HepG2 (cell line): ENCODE results near the gene KRT76. TPM values are rescaled to one million over a fixed set of nuclear protein-coding genes. Genes with fewer than 3 reads are reported as not detected.

Experiments used
- BCL6 ChIP-seq: IDR thresholded peaks from 2 replicates; pipeline ENCODE4 v1.6.1; 2016; ENCODE audit warnings: missing genetic modification reagents, missing compliant biosample characterization
- FOXK1 ChIP-seq: sonication (generic); formaldehyde crosslinking; IDR thresholded peaks from 2 replicates; pipeline ENCODE4 v1.4.0; 2020; ENCODE audit warnings: low read depth, missing genetic modification reagents, borderline replicate concordance
- GATAD1 ChIP-seq: IDR thresholded peaks from 2 replicates; pipeline ENCODE4 v1.6.1; 2016; ENCODE audit warnings: missing genetic modification reagents, missing compliant biosample characterization
- HOXA5 ChIP-seq: sonication (generic); formaldehyde crosslinking; IDR thresholded peaks from 2 replicates; pipeline ENCODE4 v1.4.0; 2020; ENCODE audit warnings: missing genetic modification reagents
- KAT8 ChIP-seq: IDR thresholded peaks from 2 replicates; pipeline ENCODE4 v1.6.1; 2016; ENCODE audit warnings: missing genetic modification reagents, missing compliant biosample characterization
- KLF11 ChIP-seq: IDR thresholded peaks from 2 replicates; pipeline ENCODE4 v1.6.1; 2016; ENCODE audit warnings: missing compliant biosample characterization
- KLF6 ChIP-seq: IDR thresholded peaks from 2 replicates; pipeline ENCODE4 v1.8.0; 2016; ENCODE audit warnings: missing biosample characterization, missing genetic modification reagents
- MED1 ChIP-seq: sonication (generic); formaldehyde crosslinking; IDR thresholded peaks from 2 replicates; pipeline ENCODE4 v1.4.0; 2020; ENCODE audit warnings: missing genetic modification reagents
- MED8 ChIP-seq: sonication (generic); formaldehyde crosslinking; IDR thresholded peaks from 2 replicates; pipeline ENCODE4 v1.8.1; 2023; ENCODE audit warnings: mild to moderate bottlenecking, missing genetic modification reagents; ENCODE audit not compliant: insufficient replicate concordance
- PBX3 ChIP-seq: sonication (generic); formaldehyde crosslinking; IDR thresholded peaks from 2 replicates; pipeline ENCODE4 v1.8.1; 2023; ENCODE audit warnings: missing genetic modification reagents, inconsistent platforms, borderline replicate concordance
- RBAK ChIP-seq: sonication (generic); formaldehyde crosslinking; IDR thresholded peaks from 2 replicates; pipeline ENCODE4 v1.5.1; 2020; ENCODE audit warnings: mild to moderate bottlenecking, missing genetic modification reagents
- SALL1 ChIP-seq: sonication (generic); formaldehyde crosslinking; IDR thresholded peaks from 2 replicates; pipeline ENCODE4 v1.8.0; 2022; ENCODE audit warnings: mild to moderate bottlenecking, missing genetic modification reagents
- SAP130 ChIP-seq: IDR thresholded peaks from 2 replicates; pipeline ENCODE4 v1.6.1; 2016; ENCODE audit warnings: low read depth
- SIX4 ChIP-seq: sonication (generic); formaldehyde crosslinking; IDR thresholded peaks from 2 replicates; pipeline ENCODE4 v1.4.0; 2020; ENCODE audit warnings: missing genetic modification reagents
- TARDBP ChIP-seq: sonication (generic); formaldehyde crosslinking; IDR thresholded peaks from 2 replicates; pipeline ENCODE4 v1.8.0; 2022; ENCODE audit warnings: mild to moderate bottlenecking, missing genetic modification reagents
- THAP11 ChIP-seq: IDR thresholded peaks from 2 replicates; pipeline ENCODE4 v1.6.1; 2016; ENCODE audit warnings: missing biosample characterization, missing genetic modification reagents
- TSC22D2 ChIP-seq: sonication (generic); formaldehyde crosslinking; IDR thresholded peaks from 2 replicates; pipeline ENCODE4 v1.5.1; 2020; ENCODE audit warnings: missing genetic modification reagents, mild to moderate bottlenecking, borderline replicate concordance
- ZFP90 ChIP-seq: sonication (generic); formaldehyde crosslinking; IDR thresholded peaks from 2 replicates; pipeline ENCODE4 v1.8.0; 2022; ENCODE audit warnings: missing genetic modification reagents, mild to moderate bottlenecking, inconsistent platforms, borderline replicate concordance
- ZFY ChIP-seq: sonication (generic); formaldehyde crosslinking; IDR thresholded peaks from 2 replicates; pipeline ENCODE4 v1.4.0; 2020; ENCODE audit warnings: missing genetic modification reagents
- ZMYM4 ChIP-seq: sonication (generic); formaldehyde crosslinking; IDR thresholded peaks from 2 replicates; pipeline ENCODE4 v1.8.1; 2023; ENCODE audit warnings: mild to moderate bottlenecking, missing genetic modification reagents
- ZNF232 ChIP-seq: sonication (generic); formaldehyde crosslinking; IDR thresholded peaks from 2 replicates; pipeline ENCODE4 v1.4.0; 2020; ENCODE audit warnings: missing genetic modification reagents, borderline replicate concordance
- ZNF430 ChIP-seq: sonication (generic); formaldehyde crosslinking; IDR thresholded peaks from 2 replicates; pipeline ENCODE4 v1.9.0; 2021; ENCODE audit warnings: mild to moderate bottlenecking, missing genetic modification reagents
- ZNF441 ChIP-seq: sonication (generic); formaldehyde crosslinking; IDR thresholded peaks from 2 replicates; pipeline ENCODE4 v1.7.0; 2021; ENCODE audit warnings: missing genetic modification reagents, borderline replicate concordance
- ZNF703 ChIP-seq: sonication (generic); formaldehyde crosslinking; IDR thresholded peaks from 2 replicates; pipeline ENCODE4 v1.5.1; 2020; ENCODE audit warnings: missing genetic modification reagents, mild to moderate bottlenecking, moderate library complexity, borderline replicate concordance
- ZNF781 ChIP-seq: sonication (generic); formaldehyde crosslinking; IDR thresholded peaks from 2 replicates; pipeline ENCODE4 v1.5.1; 2020; ENCODE audit warnings: borderline replicate concordance, mild to moderate bottlenecking, missing genetic modification reagents; ENCODE audit errors: not compliant biosample characterization
- ZNF792 ChIP-seq: IDR thresholded peaks from 2 replicates; pipeline ENCODE4 v1.6.1; 2016
- ZNF83 ChIP-seq: sonication (generic); formaldehyde crosslinking; IDR thresholded peaks from 2 replicates; pipeline ENCODE4 v1.4.0; 2020; ENCODE audit warnings: missing genetic modification reagents, mild to moderate bottlenecking, borderline replicate concordance
- ZSCAN12 ChIP-seq: sonication (generic); formaldehyde crosslinking; IDR thresholded peaks from 2 replicates; pipeline ENCODE4 v1.9.0; 2021; ENCODE audit warnings: mild to moderate bottlenecking, missing genetic modification reagents
- polyA plus RNA-seq, 8 experiments: library from polyadenylated mRNA; depleted of rRNA in 3 of 8; stranded (reverse) in 7 of 8; unstranded in 1 of 8; fragments of >200 nt; fragmentation: Illumina TruSeq in 4 of 8; extraction: Trizol in 4 of 8; gene quantifications; 2 replicates each; pipeline versions ENCODE4 v1.2.1 to v1.2.3, GENCODE V29; 2011 to 2016; ENCODE audit warnings: low read depth in 4 of 8, missing spikeins in 1 of 8, mixed read lengths in 1 of 8; ENCODE audit not compliant: insufficient read depth in 1 of 8
- total RNA-seq, 5 experiments: library from RNA; depleted of rRNA; stranded (reverse); fragments of >200 nt; fragmentation: Illumina TruSeq; extraction: Trizol; gene quantifications; 2 replicates each; pipeline ENCODE4 v1.2.3, GENCODE V29; 2016; ENCODE audit warnings: low read depth in 1 of 5
- TF ChIP-seq, protein P1 (sequence below): IDR thresholded peaks from 2 replicates; pipeline ENCODE4 v1.6.1; 2018; ENCODE audit warnings: missing genetic modification reagents, mild to moderate bottlenecking, missing compliant biosample characterization

The KRT76 gene
- total and polyA plus RNA-seq, 2 of the 13 experiments (the other 11 are each of a cell fraction or from before 2014, with no cell fraction given): not detected

DNA sequence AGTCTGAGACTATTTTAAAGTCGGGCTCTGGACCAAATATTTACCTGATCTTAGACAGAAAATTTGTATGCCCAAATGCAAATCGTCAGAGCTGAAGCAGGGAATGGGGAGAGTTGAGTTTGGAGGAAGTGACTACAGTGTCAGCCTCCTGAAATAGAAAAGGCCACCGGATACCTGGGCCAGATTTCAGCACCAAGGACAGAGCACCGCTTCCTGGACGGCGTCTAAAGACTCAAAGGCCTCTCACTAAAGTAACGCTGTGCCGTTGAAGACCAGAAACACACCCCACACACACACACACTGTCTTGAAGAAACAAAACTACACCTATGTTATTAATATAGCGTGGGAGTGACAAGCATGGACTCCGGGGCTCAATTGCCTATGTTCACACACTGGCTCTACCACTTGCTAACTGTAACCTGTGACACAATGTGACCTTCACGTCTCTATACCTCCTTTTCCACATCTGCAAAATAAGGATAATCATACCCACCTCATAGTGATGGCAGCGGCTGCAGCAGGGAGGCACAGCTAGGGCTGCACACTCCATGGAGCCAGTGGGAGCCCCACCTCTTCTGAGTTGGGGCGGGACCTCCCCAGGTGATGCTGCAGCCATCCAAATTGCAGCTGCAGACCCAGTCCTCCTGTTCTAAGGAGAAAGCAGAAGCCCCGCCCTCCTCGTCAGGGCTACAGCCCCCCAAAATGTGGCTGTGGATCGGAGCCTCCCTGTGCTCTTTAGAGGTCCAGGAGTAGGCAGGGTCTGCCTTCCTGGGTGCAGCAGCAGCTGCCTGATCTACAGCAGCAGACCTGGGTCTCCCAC, 35.6 kb downstream of the KRT76 start (continued):
- peak; percentile 77; the same call in 1 of the 2 replicates for TF ChIP-seq ZNF232
- TF ChIP-seq KAT8 (CRISPR knock-in tag): 0 out of 2 replicates have a peak, but pooled peaks have one; percentile 42
- TF ChIP-seq GATAD1: 0 out of 2 replicates have a peak, but pooled peaks have one; percentile 30
- peak; percentile 77; the same call in 1 of the 2 replicates for TF ChIP-seq KLF11
- no peak for TF ChIP-seq ZNF83
- no peak for TF ChIP-seq ZNF703
- TF ChIP-seq TSC22D2 (CRISPR knock-in tag): peak; percentile 86; the same call in 1 of the 2 replicates
- TF ChIP-seq BCL6 (CRISPR knock-in tag): 0 out of 2 replicates have a peak, but pooled peaks have one; percentile 18
- peak; percentile 30; the same call in 1 of the 2 replicates for TF ChIP-seq ZFY (CRISPR knock-in tag)
- TF ChIP-seq ZNF430: peak; percentile 71; the same call in 1 of the 2 replicates
- TF ChIP-seq SIX4 (CRISPR knock-in tag): no peak
- peak; percentile 53; the same call in 1 of the 2 replicates for TF ChIP-seq ZFP90 (CRISPR knock-in tag)
- TF ChIP-seq, protein P1, sequence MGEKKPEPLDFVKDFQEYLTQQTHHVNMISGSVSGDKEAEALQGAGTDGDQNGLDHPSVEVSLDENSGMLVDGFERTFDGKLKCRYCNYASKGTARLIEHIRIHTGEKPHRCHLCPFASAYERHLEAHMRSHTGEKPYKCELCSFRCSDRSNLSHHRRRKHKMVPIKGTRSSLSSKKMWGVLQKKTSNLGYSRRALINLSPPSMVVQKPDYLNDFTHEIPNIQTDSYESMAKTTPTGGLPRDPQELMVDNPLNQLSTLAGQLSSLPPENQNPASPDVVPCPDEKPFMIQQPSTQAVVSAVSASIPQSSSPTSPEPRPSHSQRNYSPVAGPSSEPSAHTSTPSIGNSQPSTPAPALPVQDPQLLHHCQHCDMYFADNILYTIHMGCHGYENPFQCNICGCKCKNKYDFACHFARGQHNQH: peak; percentile 48; the same call in 1 of the 2 replicates
- TF ChIP-seq FOXK1 (CRISPR knock-in tag): peak; percentile 42; the same call in 1 of the 2 replicates
- TF ChIP-seq THAP11: peak; percentile 41; the same call in 1 of the 2 replicates
- peak; percentile 65; the same call in 1 of the 2 replicates for TF ChIP-seq ZNF792 (CRISPR knock-in tag)
- peak; percentile 72 for TF ChIP-seq SALL1 (CRISPR knock-in tag)
- TF ChIP-seq SAP130 (CRISPR knock-in tag): peak; percentile 24; the same call in 1 of the 2 replicates
- TF ChIP-seq ZMYM4 (CRISPR knock-in tag): peak; percentile 26; the same call in 1 of the 2 replicates
- 0 out of 2 replicates have a peak, but pooled peaks have one; percentile 88 for TF ChIP-seq KLF6 (CRISPR knock-in tag)
- TF ChIP-seq ZSCAN12 (CRISPR knock-in tag): peak; percentile 94
- peak; percentile 39; the same call in 1 of the 2 replicates for TF ChIP-seq ZNF441
- no peak for TF ChIP-seq MED8 (CRISPR knock-in tag)
- no peak for TF ChIP-seq TARDBP (CRISPR knock-in tag)
- TF ChIP-seq PBX3 (CRISPR knock-in tag): peak; percentile 55; the same call in 1 of the 2 replicates
- peak; percentile 38; the same call in 1 of the 2 replicates for TF ChIP-seq MED1
- no peak for TF ChIP-seq RBAK (CRISPR knock-in tag)
- TF ChIP-seq ZNF781 (CRISPR knock-in tag): peak; percentile 63
- peak; percentile 70; the same call in 1 of the 2 replicates for TF ChIP-seq HOXA5 (CRISPR knock-in tag)
